Liver (tissue), 9 donors: Measurements from ENCODE around the gene KIF21B. TPM values are rescaled to one million over a fixed set of nuclear protein-coding genes. Genes with fewer than 3 reads are reported as not detected.

ENCODE experiments used
- DNase-seq: peaks from one replicate; pipeline ENCODE4 v3.0.0-alpha.2; 2017; ENCODE audit warnings: low spot score
- H3K27ac ChIP-seq, 2 donors: one replicate each; pipeline ENCODE4 v1.7.0; 2013; ENCODE audit warnings: inconsistent platforms in 2 of 2, low read length in 2 of 2, control low read depth in 1 of 2, low read depth in 1 of 2, mild to moderate bottlenecking in 1 of 2
- H3K27me3 ChIP-seq, 4 donors: one replicate each; pipeline versions ENCODE4 v1.6.1 to v1.7.0; 2013; ENCODE audit warnings: low read length in 3 of 4, inconsistent platforms in 1 of 4, mild to moderate bottlenecking in 1 of 4, moderate library complexity in 1 of 4; ENCODE audit not compliant: control insufficient read depth in 4 of 4, insufficient read depth in 4 of 4
- H3K36me3 ChIP-seq, 4 donors: one replicate each; pipeline versions ENCODE4 v1.6.1 to v1.7.0; 2013; ENCODE audit warnings: low read length in 3 of 4, mild to moderate bottlenecking in 3 of 4, low read depth in 1 of 4, moderate library complexity in 1 of 4; ENCODE audit not compliant: control insufficient read depth in 4 of 4, insufficient read depth in 3 of 4
- H3K4me1 ChIP-seq, 4 donors: one replicate each; pipeline versions ENCODE4 v1.6.1 to v1.7.0; 2013; ENCODE audit warnings: low read length in 3 of 4, mild to moderate bottlenecking in 3 of 4, moderate library complexity in 1 of 4; ENCODE audit not compliant: control insufficient read depth in 4 of 4, insufficient read depth in 4 of 4
- H3K4me3 ChIP-seq, 3 donors: one replicate each; pipeline versions ENCODE4 v1.6.1 to v1.7.0; 2013; ENCODE audit warnings: low read length in 3 of 3, control low read depth in 1 of 3, low read depth in 1 of 3, mild to moderate bottlenecking in 1 of 3
- H3K9ac ChIP-seq, 2 donors: one replicate each; pipeline ENCODE4 v1.7.0; 2013; ENCODE audit warnings: low read length in 2 of 2, mild to moderate bottlenecking in 2 of 2, moderate library complexity in 2 of 2, control low read depth in 1 of 2, low read depth in 1 of 2
- H3K9me3 ChIP-seq, 4 donors: one replicate each; pipeline versions ENCODE4 v1.6.1 to v1.7.0; 2013; ENCODE audit warnings: low read length in 3 of 4; ENCODE audit not compliant: control insufficient read depth in 4 of 4
- EGR1 ChIP-seq, 2 donors: IDR thresholded peaks; 2 replicates each; pipeline ENCODE4 v1.6.1; 2016 to 2018; ENCODE audit warnings: antibody characterized with exemption in 2 of 2, low read depth in 2 of 2
- FOXA1 ChIP-seq: IDR thresholded peaks from 2 replicates; pipeline ENCODE4 v1.6.1; 2016; ENCODE audit warnings: antibody characterized with exemption
- FOXA2 ChIP-seq: IDR thresholded peaks from 2 replicates; pipeline ENCODE4 v1.6.1; 2016; ENCODE audit warnings: antibody characterized with exemption
- GABPA ChIP-seq, 2 donors: IDR thresholded peaks in 1 of 2; conservative IDR thresholded peaks in 1 of 2; 2 replicates each; pipeline ENCODE4 v1.6.1; 2016; ENCODE audit warnings: antibody characterized with exemption in 2 of 2, mild to moderate bottlenecking in 1 of 2, moderate library complexity in 1 of 2
- HNF4A ChIP-seq, 2 donors: conservative IDR thresholded peaks; 2 replicates each; pipeline ENCODE4 v1.6.1; 2016; ENCODE audit warnings: antibody characterized with exemption in 2 of 2, mild to moderate bottlenecking in 2 of 2
- HNF4G ChIP-seq: IDR thresholded peaks from 2 replicates; pipeline ENCODE4 v1.6.1; 2016; ENCODE audit warnings: antibody characterized with exemption
- JUND ChIP-seq, 2 donors: IDR thresholded peaks; 2 replicates each; pipeline ENCODE4 v1.6.1; 2016; ENCODE audit warnings: antibody characterized with exemption in 2 of 2
- NR2F2 ChIP-seq: IDR thresholded peaks from 2 replicates; pipeline ENCODE4 v1.6.1; 2016; ENCODE audit warnings: antibody characterized with exemption
- RAD21 ChIP-seq, 2 donors: IDR thresholded peaks; 2 replicates each; pipeline ENCODE4 v1.6.1; 2016; ENCODE audit warnings: antibody characterized with exemption in 2 of 2, mild to moderate bottlenecking in 2 of 2
- RXRA ChIP-seq, 2 donors: IDR thresholded peaks; 2 replicates each; pipeline ENCODE4 v1.6.1; 2017 to 2018; ENCODE audit warnings: antibody characterized with exemption in 2 of 2, mild to moderate bottlenecking in 1 of 2
- SP1 ChIP-seq: IDR thresholded peaks from 2 replicates; pipeline ENCODE4 v1.6.1; 2018; ENCODE audit warnings: antibody characterized with exemption, mild to moderate bottlenecking
- TAF1 ChIP-seq: conservative IDR thresholded peaks from 2 replicates; pipeline ENCODE4 v1.6.1; 2016; ENCODE audit warnings: antibody characterized with exemption, mild to moderate bottlenecking
- YY1 ChIP-seq: IDR thresholded peaks from 2 replicates; pipeline ENCODE4 v1.6.1; 2016; ENCODE audit warnings: antibody characterized with exemption, mild to moderate bottlenecking
- WGBS: extraction: QIAGEN DNeasy Blood & Tissue Kit; methylation state at CpG from one replicate; pipeline ENCODE4 v1.1.7; 2013; 5-methylcytosine and 5-hydroxymethylcytosine counted together
- polyA plus RNA-seq, 2 donors: library from polyadenylated mRNA; stranded (reverse) in 1 of 2; unstranded in 1 of 2; fragments of 200-250 nt in 1 of 2; fragments of >200 nt in 1 of 2; fragmentation: Nextera tagmentation in 1 of 2; extraction: Ambion mirVana in 1 of 2; gene quantifications; one replicate each; pipeline versions ENCODE4 v1.2.1 to v1.2.3, GENCODE V29; 2013 to 2015
- total RNA-seq, 2 donors: library from RNA; depleted of rRNA; stranded (reverse); fragments of >200 nt; gene quantifications; one replicate each; pipeline ENCODE4 v1.2.3, GENCODE V29; 2014
- TF ChIP-seq, protein P1 (sequence below): fragments of 150-350 bp; IDR thresholded peaks from 2 replicates; pipeline ENCODE4 v1.5.1; 2017; ENCODE audit warnings: improper control_type of control experiment, low read depth, low read length; ENCODE audit not compliant: missing input control
- TF ChIP-seq, protein P2 (sequence below): IDR thresholded peaks from 2 replicates; pipeline ENCODE4 v1.6.1; 2016; ENCODE audit warnings: antibody characterized with exemption
- TF ChIP-seq, protein P3 (sequence below): IDR thresholded peaks from 2 replicates; pipeline ENCODE4 v1.6.1; 2016; ENCODE audit warnings: antibody characterized with exemption
- TF ChIP-seq, protein P4 (sequence below): IDR thresholded peaks from 2 replicates; pipeline ENCODE4 v1.6.1; 2016; ENCODE audit warnings: antibody characterized with exemption
- TF ChIP-seq, protein P5 (sequence below): IDR thresholded peaks from 2 replicates; pipeline ENCODE4 v1.6.1; 2016; ENCODE audit warnings: antibody characterized with exemption, mild to moderate bottlenecking
- donor health status: healthy.
- donor health status: healthy.
- donor health status: healthy.
- donor health status: healthy.
- donor health status: healthy.

Gene KIF21B
- total and polyA plus RNA-seq, 4 donors, result 0.42 to 1.9 (median 1.0) TPM

DNA sequence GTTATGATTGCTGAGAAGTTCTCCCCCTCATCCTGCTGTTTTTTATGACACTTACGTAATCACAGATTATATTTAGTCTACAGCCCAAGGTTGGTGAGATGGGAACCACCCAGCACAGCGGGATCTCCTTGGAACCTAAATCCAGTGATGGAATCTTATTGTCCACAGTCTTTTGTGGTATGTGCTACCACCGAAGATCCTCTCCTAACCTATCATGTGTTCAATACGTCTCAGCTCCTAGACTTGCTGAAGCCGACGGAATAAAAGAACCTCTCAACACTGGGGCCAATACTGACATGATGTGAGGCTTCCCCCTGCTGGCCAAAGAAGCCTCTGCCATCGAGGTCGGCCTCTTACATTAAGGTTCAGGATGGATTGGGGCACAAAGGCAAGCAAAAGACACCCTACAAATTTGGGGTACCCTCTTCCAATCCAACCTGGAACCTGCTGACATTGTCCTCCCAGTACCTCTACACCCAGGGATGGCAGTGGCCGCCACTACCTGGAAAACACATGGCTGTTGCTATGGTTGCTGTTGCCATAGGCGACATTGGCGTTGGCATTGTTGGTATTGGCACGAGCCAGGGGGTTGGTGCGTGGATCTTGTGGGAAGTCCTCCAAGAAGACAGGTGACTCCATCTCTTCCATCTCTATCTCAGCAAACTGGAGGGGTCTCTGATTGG lies 19.4 kb upstream of the KIF21B start:
- H3K4me1 ChIP-seq, result no peaks in the 10 kb centered on the region
- H3K27me3 ChIP-seq, result no peaks in the 10 kb centered on the region
- peak; percentile 58 for DNase-seq
- no peaks in the 10 kb centered on the region for H3K9me3 ChIP-seq
- H3K27ac ChIP-seq, result no peak overlapping the region
- H3K4me3 ChIP-seq, result no peak overlapping the region
- WGBS, result 26% methylated on average over 13 of the region's 13 CpGs
- TF ChIP-seq, protein P1, sequence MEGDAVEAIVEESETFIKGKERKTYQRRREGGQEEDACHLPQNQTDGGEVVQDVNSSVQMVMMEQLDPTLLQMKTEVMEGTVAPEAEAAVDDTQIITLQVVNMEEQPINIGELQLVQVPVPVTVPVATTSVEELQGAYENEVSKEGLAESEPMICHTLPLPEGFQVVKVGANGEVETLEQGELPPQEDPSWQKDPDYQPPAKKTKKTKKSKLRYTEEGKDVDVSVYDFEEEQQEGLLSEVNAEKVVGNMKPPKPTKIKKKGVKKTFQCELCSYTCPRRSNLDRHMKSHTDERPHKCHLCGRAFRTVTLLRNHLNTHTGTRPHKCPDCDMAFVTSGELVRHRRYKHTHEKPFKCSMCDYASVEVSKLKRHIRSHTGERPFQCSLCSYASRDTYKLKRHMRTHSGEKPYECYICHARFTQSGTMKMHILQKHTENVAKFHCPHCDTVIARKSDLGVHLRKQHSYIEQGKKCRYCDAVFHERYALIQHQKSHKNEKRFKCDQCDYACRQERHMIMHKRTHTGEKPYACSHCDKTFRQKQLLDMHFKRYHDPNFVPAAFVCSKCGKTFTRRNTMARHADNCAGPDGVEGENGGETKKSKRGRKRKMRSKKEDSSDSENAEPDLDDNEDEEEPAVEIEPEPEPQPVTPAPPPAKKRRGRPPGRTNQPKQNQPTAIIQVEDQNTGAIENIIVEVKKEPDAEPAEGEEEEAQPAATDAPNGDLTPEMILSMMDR, result peak; percentile 84
- peak; percentile 96 to 97 for TF ChIP-seq RAD21 (IDR thresholded peaks at IDR 0.05)
- no peak for TF ChIP-seq JUND (IDR thresholded peaks at IDR 0.05)
- no peaks in the 10 kb centered on the region for H3K36me3 ChIP-seq
- no peak overlapping the region for H3K9ac ChIP-seq

DNA sequence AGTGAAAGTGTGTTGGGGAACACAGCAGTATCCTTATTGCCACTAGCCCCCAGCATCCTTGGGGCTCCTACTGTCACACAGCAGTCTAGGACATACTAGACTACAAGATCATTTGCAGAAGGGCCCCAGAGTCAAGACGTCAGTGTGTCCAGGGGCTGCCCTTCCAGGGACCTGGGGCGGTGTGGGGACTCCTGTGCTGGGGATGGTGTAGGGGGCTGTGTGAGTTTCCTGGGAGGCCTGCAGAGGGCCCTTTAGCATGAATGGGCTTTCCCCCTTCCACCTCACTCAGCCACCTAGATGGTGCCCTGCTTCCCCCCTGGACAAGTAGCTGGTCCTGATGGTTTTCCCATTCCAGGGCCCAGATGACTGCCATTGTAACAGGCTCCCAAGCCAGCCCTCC lies 17.5 kb upstream of the KIF21B start:
- Histone ChIP-seq H3K36me3 (no peaks in the 10 kb centered on the region), H3K27ac (no peak overlapping the region), H3K4me3 (no peak overlapping the region), H3K27me3 (peaks cover 0 to 8% (median 0%) of the 10 kb centered on the region in 4 donors), H3K4me1 (no peaks in the 10 kb centered on the region), H3K9ac (no peak overlapping the region), H3K9me3 (no peaks in the 10 kb centered on the region)
- WGBS, result 95% methylated on average over 2 of the region's 2 CpGs
- TF ChIP-seq GABPA (IDR thresholded peaks at IDR 0.05 in 1 of 2, conservative IDR thresholded peaks at IDR 0.05 in 1 of 2), result no peak
- TF ChIP-seq, protein P1, result no peak
- TF ChIP-seq RAD21 (IDR thresholded peaks at IDR 0.05), result no peak
- TF ChIP-seq EGR1 (IDR thresholded peaks at IDR 0.05; ENCODE audit: low read depth in 2 of 2), result no peak
- no peak for TF ChIP-seq NR2F2
- TF ChIP-seq, protein P2, sequence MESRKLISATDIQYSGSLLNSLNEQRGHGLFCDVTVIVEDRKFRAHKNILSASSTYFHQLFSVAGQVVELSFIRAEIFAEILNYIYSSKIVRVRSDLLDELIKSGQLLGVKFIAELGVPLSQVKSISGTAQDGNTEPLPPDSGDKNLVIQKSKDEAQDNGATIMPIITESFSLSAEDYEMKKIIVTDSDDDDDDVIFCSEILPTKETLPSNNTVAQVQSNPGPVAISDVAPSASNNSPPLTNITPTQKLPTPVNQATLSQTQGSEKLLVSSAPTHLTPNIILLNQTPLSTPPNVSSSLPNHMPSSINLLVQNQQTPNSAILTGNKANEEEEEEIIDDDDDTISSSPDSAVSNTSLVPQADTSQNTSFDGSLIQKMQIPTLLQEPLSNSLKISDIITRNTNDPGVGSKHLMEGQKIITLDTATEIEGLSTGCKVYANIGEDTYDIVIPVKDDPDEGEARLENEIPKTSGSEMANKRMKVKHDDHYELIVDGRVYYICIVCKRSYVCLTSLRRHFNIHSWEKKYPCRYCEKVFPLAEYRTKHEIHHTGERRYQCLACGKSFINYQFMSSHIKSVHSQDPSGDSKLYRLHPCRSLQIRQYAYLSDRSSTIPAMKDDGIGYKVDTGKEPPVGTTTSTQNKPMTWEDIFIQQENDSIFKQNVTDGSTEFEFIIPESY, result no peak
- TF ChIP-seq HNF4A (conservative IDR thresholded peaks at IDR 0.05), result no peak
- no peak for TF ChIP-seq TAF1
- TF ChIP-seq, protein P3, sequence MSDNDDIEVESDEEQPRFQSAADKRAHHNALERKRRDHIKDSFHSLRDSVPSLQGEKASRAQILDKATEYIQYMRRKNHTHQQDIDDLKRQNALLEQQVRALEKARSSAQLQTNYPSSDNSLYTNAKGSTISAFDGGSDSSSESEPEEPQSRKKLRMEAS, result no peak
- TF ChIP-seq SP1, result no peak
- TF ChIP-seq HNF4G, result no peak
- TF ChIP-seq, protein P4, sequence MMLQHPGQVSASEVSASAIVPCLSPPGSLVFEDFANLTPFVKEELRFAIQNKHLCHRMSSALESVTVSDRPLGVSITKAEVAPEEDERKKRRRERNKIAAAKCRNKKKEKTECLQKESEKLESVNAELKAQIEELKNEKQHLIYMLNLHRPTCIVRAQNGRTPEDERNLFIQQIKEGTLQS, result no peak
- TF ChIP-seq RXRA (IDR thresholded peaks at IDR 0.05), result no peak
- TF ChIP-seq FOXA1, result no peak
- no peak for TF ChIP-seq JUND (IDR thresholded peaks at IDR 0.05)
- TF ChIP-seq, protein P5, sequence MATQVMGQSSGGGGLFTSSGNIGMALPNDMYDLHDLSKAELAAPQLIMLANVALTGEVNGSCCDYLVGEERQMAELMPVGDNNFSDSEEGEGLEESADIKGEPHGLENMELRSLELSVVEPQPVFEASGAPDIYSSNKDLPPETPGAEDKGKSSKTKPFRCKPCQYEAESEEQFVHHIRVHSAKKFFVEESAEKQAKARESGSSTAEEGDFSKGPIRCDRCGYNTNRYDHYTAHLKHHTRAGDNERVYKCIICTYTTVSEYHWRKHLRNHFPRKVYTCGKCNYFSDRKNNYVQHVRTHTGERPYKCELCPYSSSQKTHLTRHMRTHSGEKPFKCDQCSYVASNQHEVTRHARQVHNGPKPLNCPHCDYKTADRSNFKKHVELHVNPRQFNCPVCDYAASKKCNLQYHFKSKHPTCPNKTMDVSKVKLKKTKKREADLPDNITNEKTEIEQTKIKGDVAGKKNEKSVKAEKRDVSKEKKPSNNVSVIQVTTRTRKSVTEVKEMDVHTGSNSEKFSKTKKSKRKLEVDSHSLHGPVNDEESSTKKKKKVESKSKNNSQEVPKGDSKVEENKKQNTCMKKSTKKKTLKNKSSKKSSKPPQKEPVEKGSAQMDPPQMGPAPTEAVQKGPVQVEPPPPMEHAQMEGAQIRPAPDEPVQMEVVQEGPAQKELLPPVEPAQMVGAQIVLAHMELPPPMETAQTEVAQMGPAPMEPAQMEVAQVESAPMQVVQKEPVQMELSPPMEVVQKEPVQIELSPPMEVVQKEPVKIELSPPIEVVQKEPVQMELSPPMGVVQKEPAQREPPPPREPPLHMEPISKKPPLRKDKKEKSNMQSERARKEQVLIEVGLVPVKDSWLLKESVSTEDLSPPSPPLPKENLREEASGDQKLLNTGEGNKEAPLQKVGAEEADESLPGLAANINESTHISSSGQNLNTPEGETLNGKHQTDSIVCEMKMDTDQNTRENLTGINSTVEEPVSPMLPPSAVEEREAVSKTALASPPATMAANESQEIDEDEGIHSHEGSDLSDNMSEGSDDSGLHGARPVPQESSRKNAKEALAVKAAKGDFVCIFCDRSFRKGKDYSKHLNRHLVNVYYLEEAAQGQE, result no peak
- TF ChIP-seq YY1, result no peak
- no peak for TF ChIP-seq FOXA2
- no peak for DNase-seq
